HG03378 (cell line): ENCODE results near the gene PPP1CC.
A peak's percentile ranks its signal among the peaks of the same experiment; 100 is the strongest.
"Not testable (repeated sequence)": the region's sequence is repeated elsewhere in the genome, so short reads cannot be mapped to it uniquely, and the experiment has no call there.

Source experiments
- ATAC-seq: cut with Tn5 transposase; IDR thresholded peaks from one replicate; pipeline ENCODE4 v1.9.1; 2021; ENCODE audit warnings: mild to moderate bottlenecking, moderate library complexity; ENCODE audit not compliant: unreplicated experiment

Gene PPP1CC

GRCh38 chr12:110742718-110743570 lies at the start of gene PPP1CC:
PPP1CC (minus strand) TSS chr12:110742891; CDS start chr12:110742707, 184 bp downstream.
- ATAC-seq: peak; percentile 44

GRCh38 chr12:110791589-110791988 lies 48.9 kb upstream of the PPP1CC start:
- no peak for ATAC-seq

- no peak for ATAC-seq
Measured at GRCh38 chr12:110790301-110790700, 47.6 kb upstream of the PPP1CC start.

- no peak for ATAC-seq
Measured at GRCh38 chr12:110786012-110786411, 43.3 kb upstream of the PPP1CC start.

GRCh38 chr12:110785240-110785639 lies 42.5 kb upstream of the PPP1CC start:
- no peak for ATAC-seq

GRCh38 chr12:110782922-110783321 lies 40.2 kb upstream of the PPP1CC start:
- ATAC-seq: no peak

- ATAC-seq: no peak
Measured at GRCh38 chr12:110782094-110782493, 39.4 kb upstream of the PPP1CC start.

GRCh38 chr12:110780448-110780847 lies 37.8 kb upstream of the PPP1CC start:
- no peak for ATAC-seq

- ATAC-seq: no peak
Measured at GRCh38 chr12:110778833-110779577, 36.3 kb upstream of the PPP1CC start.

- peak; percentile 95 for ATAC-seq
Measured at GRCh38 chr12:110776410-110776809, 33.7 kb upstream of the PPP1CC start.

- ATAC-seq: no peak
Measured at GRCh38 chr12:110775997-110776396, 33.3 kb upstream of the PPP1CC start.

GRCh38 chr12:110774824-110775223 lies 32.1 kb upstream of the PPP1CC start:
- ATAC-seq: no peak

- no peak for ATAC-seq
Measured at GRCh38 chr12:110768960-110769359, 26.3 kb upstream of the PPP1CC start.

GRCh38 chr12:110767863-110768262 lies 25.2 kb upstream of the PPP1CC start:
- no peak for ATAC-seq

- ATAC-seq: no peak
Measured at GRCh38 chr12:110766311-110767154, 23.8 kb upstream of the PPP1CC start.

- not testable (repeated sequence) for ATAC-seq
Measured at GRCh38 chr12:110765572-110765971, 22.9 kb upstream of the PPP1CC start.

- no peak for ATAC-seq
Measured at GRCh38 chr12:110765111-110765510, 22.4 kb upstream of the PPP1CC start.

- ATAC-seq: no peak
Measured at GRCh38 chr12:110763583-110763982, 20.9 kb upstream of the PPP1CC start.

GRCh38 chr12:110762891-110763290 lies 20.2 kb upstream of the PPP1CC start:
- ATAC-seq: no peak

GRCh38 chr12:110760204-110760609 lies 17.5 kb upstream of the PPP1CC start:
- ATAC-seq: no peak

- ATAC-seq: no peak
Measured at GRCh38 chr12:110758922-110759321, 16.2 kb upstream of the PPP1CC start.
